HepG2 (cell line): ENCODE measurements around the gene ROM1. TPM values are rescaled to one million over a fixed set of nuclear protein-coding genes. Genes with fewer than 3 reads are reported as not detected.

ENCODE experiments used
- FOXO4 ChIP-seq: sonication (generic); formaldehyde crosslinking; conservative IDR thresholded peaks from 2 replicates; pipeline ENCODE4 v1.8.1; 2023; ENCODE audit warnings: missing genetic modification reagents
- GATA4 ChIP-seq: sonication (generic); IDR thresholded peaks from 2 replicates; pipeline ENCODE4 v1.6.1; 2016; ENCODE audit warnings: antibody characterized with exemption, low read depth, borderline replicate concordance
- IRF1 ChIP-seq: sonication (generic); formaldehyde crosslinking; IDR thresholded peaks from 2 replicates; pipeline ENCODE4 v1.4.0; 2020; ENCODE audit warnings: low read depth, mild to moderate bottlenecking, missing genetic modification reagents
- KDM3A ChIP-seq: IDR thresholded peaks from 2 replicates; pipeline ENCODE4 v1.6.1; 2018; ENCODE audit warnings: low read depth, missing compliant biosample characterization
- KLF9 ChIP-seq: IDR thresholded peaks from 2 replicates; pipeline ENCODE4 v1.6.1; 2016; ENCODE audit warnings: low read depth
- KMT2A ChIP-seq: sonication (generic); formaldehyde crosslinking; IDR thresholded peaks from 2 replicates; pipeline ENCODE4 v1.4.0; 2020; ENCODE audit warnings: missing genetic modification reagents
- LBX2 ChIP-seq: sonication (generic); formaldehyde crosslinking; IDR thresholded peaks from 2 replicates; pipeline ENCODE4 v1.5.0; 2020; ENCODE audit warnings: missing genetic modification reagents, mild to moderate bottlenecking, borderline replicate concordance
- PAF1 ChIP-seq: IDR thresholded peaks from 2 replicates; pipeline ENCODE4 v1.6.1; 2016; ENCODE audit warnings: missing genetic modification reagents, missing compliant biosample characterization
- RFX5 ChIP-seq: IDR thresholded peaks from 2 replicates; pipeline ENCODE4 v1.6.1; 2011; ENCODE audit warnings: low read depth, low read length, improper control_type of control experiment
- SIX4 ChIP-seq: sonication (generic); formaldehyde crosslinking; IDR thresholded peaks from 2 replicates; pipeline ENCODE4 v1.4.0; 2020; ENCODE audit warnings: missing genetic modification reagents
- THAP8 ChIP-seq: sonication (generic); formaldehyde crosslinking; IDR thresholded peaks from 2 replicates; pipeline ENCODE4 v1.5.1; 2020; ENCODE audit warnings: missing genetic modification reagents, mild to moderate bottlenecking, borderline replicate concordance
- ZNF276 ChIP-seq: sonication (generic); formaldehyde crosslinking; IDR thresholded peaks from 2 replicates; pipeline ENCODE4 v1.4.0; 2020; ENCODE audit warnings: mild to moderate bottlenecking, low read depth, missing genetic modification reagents
- ZNF550 ChIP-seq: sonication (generic); formaldehyde crosslinking; IDR thresholded peaks from 2 replicates; pipeline ENCODE4 v1.4.0; 2020; ENCODE audit warnings: mild to moderate bottlenecking, missing genetic modification reagents, borderline replicate concordance
- ZNF597 ChIP-seq: sonication (generic); formaldehyde crosslinking; IDR thresholded peaks from 2 replicates; pipeline ENCODE4 v1.5.0; 2020; ENCODE audit warnings: missing genetic modification reagents
- ZNF710 ChIP-seq: sonication (generic); formaldehyde crosslinking; IDR thresholded peaks from 2 replicates; pipeline ENCODE4 v1.5.0; 2020; ENCODE audit warnings: mild to moderate bottlenecking, missing genetic modification reagents, borderline replicate concordance
- ZNF761 ChIP-seq: sonication (generic); formaldehyde crosslinking; conservative IDR thresholded peaks from 2 replicates; pipeline ENCODE4 v1.4.0; 2020; ENCODE audit warnings: mild to moderate bottlenecking, missing genetic modification reagents
- ZNF781 ChIP-seq: sonication (generic); formaldehyde crosslinking; IDR thresholded peaks from 2 replicates; pipeline ENCODE4 v1.5.1; 2020; ENCODE audit warnings: borderline replicate concordance, mild to moderate bottlenecking, missing genetic modification reagents; ENCODE audit errors: not compliant biosample characterization
- ZNF841 ChIP-seq: sonication (generic); formaldehyde crosslinking; IDR thresholded peaks from 2 replicates; pipeline ENCODE4 v1.8.1; 2023; ENCODE audit warnings: missing genetic modification reagents, borderline replicate concordance
- ZNF879 ChIP-seq: sonication (generic); formaldehyde crosslinking; IDR thresholded peaks from 2 replicates; pipeline ENCODE4 v1.8.1; 2023; ENCODE audit warnings: missing genetic modification reagents
- ZSCAN29 ChIP-seq: sonication (generic); formaldehyde crosslinking; conservative IDR thresholded peaks from 2 replicates; pipeline ENCODE4 v1.4.0; 2020; ENCODE audit warnings: mild to moderate bottlenecking, missing genetic modification reagents
- polyA plus RNA-seq, 8 experiments: library from polyadenylated mRNA; depleted of rRNA in 3 of 8; stranded (reverse) in 7 of 8; unstranded in 1 of 8; fragments of >200 nt; fragmentation: Illumina TruSeq in 4 of 8; extraction: Trizol in 4 of 8; gene quantifications; 2 replicates each; pipeline versions ENCODE4 v1.2.1 to v1.2.3, GENCODE V29; 2011 to 2016; ENCODE audit warnings: low read depth in 4 of 8, missing spikeins in 1 of 8, mixed read lengths in 1 of 8; ENCODE audit not compliant: insufficient read depth in 1 of 8
- total RNA-seq, 5 experiments: library from RNA; depleted of rRNA; stranded (reverse); fragments of >200 nt; fragmentation: Illumina TruSeq; extraction: Trizol; gene quantifications; 2 replicates each; pipeline ENCODE4 v1.2.3, GENCODE V29; 2016; ENCODE audit warnings: low read depth in 1 of 5

ROM1 gene
- total and polyA plus RNA-seq, 2 of the 13 experiments (the other 11 are each of a cell fraction or from before 2014, with no cell fraction given), result 1.2 to 2.4 TPM

- TF ChIP-seq ZNF597 (CRISPR knock-in tag) (no peak), GATA4 (no peak), ZNF710 (peak; percentile 29; the same call in 1 of the 2 replicates), FOXO4 (no peak), ZSCAN29 (CRISPR knock-in tag) (no peak), ZNF276 (CRISPR knock-in tag) (no peak), ZNF841 (CRISPR knock-in tag) (no peak), KMT2A (CRISPR knock-in tag) (peak; percentile 75; the same call in 1 of the 2 replicates), PAF1 (CRISPR knock-in tag) (0 out of 2 replicates have a peak, but pooled peaks have one; percentile 36), KLF9 (CRISPR knock-in tag) (no peak; the same call in 1 of the 2 replicates), ZNF550 (CRISPR knock-in tag) (no peak), KDM3A (CRISPR knock-in tag) (no peak), RFX5 (0 out of 2 replicates have a peak, but pooled peaks have one; percentile 11), LBX2 (no peak), SIX4 (CRISPR knock-in tag) (peak; percentile 15), ZNF761 (no peak; the same call in 1 of the 2 replicates), IRF1 (CRISPR knock-in tag) (no peak), THAP8 (CRISPR knock-in tag) (no peak), ZNF781 (CRISPR knock-in tag) (no peak), ZNF879 (CRISPR knock-in tag) (no peak; the same call in 1 of the 2 replicates)
These were observed 39.3 kb upstream of the ROM1 start, which contains the start of gene EEF1G (continued) for GRCh38 chr11:62573592-62574362.
